Common myeloid progenitor, CD34-positive (primary cell): ENCODE results near the gene ERBIN. TPM values are rescaled to one million over a fixed set of nuclear protein-coding genes. Genes with fewer than 3 reads are reported as not detected.
A peak's percentile ranks its signal among the peaks of the same experiment; 100 is the strongest.
"Not testable (repeated sequence)": the region's sequence is repeated elsewhere in the genome, so short reads cannot be mapped to it uniquely, and the experiment has no call there.

Source experiments
- CTCF ChIA-PET: fragments of 350-600 bp; sonication (Branson Sonifier 250); formaldehyde crosslinking; loops from one replicate; lab custom pipeline; 2021; ENCODE audit warnings: antibody characterized with exemption; lab: Charles Lee
- POLR2A ChIA-PET: fragments of 350-600 bp; sonication (Branson Sonifier 250); formaldehyde crosslinking; loops from one replicate; lab custom pipeline; 2021; ENCODE audit warnings: antibody characterized with exemption; lab: Charles Lee
- DNase-seq, 3 donors: peaks; one replicate each; pipeline versions ENCODE4 v3.0.0 to v3.0.0-alpha.2; 2013
- H3K27ac ChIP-seq, 2 experiments: 1 replicate in 1 of 2; 2 replicates in 1 of 2; pipeline ENCODE4 v1.7.0; 2013; ENCODE audit warnings: inconsistent platforms in 2 of 2, low read length in 2 of 2, mild to moderate bottlenecking in 2 of 2, low read depth in 1 of 2, moderate library complexity in 1 of 2; ENCODE audit not compliant: severe bottlenecking in 2 of 2, insufficient read depth in 1 of 2, poor library complexity in 1 of 2
- H3K27me3 ChIP-seq, 5 experiments: replicated peaks in 2 of 5; 1 replicate in 3 of 5; 2 replicates in 2 of 5; pipeline versions ENCODE4 v1.6.1 to v1.7.0; 2013; ENCODE audit warnings: low read length in 4 of 5, mild to moderate bottlenecking in 2 of 5, moderate library complexity in 2 of 5, inconsistent platforms in 1 of 5; ENCODE audit not compliant: insufficient read depth in 5 of 5, control insufficient read depth in 4 of 5
- H3K36me3 ChIP-seq, 4 experiments: 1 replicate in 2 of 4; 2 replicates in 2 of 4; pipeline versions ENCODE4 v1.6.1 to v1.7.0; 2013; ENCODE audit warnings: low read length in 3 of 4, control low read depth in 1 of 4, mild to moderate bottlenecking in 1 of 4; ENCODE audit not compliant: control insufficient read depth in 4 of 4, insufficient read depth in 4 of 4
- H3K4me1 ChIP-seq, 4 experiments: 1 replicate in 3 of 4; 2 replicates in 1 of 4; pipeline versions ENCODE4 v1.6.1 to v1.7.1; 2013; ENCODE audit warnings: low read length in 3 of 4, mild to moderate bottlenecking in 3 of 4, control low read depth in 1 of 4, inconsistent platforms in 1 of 4, moderate library complexity in 1 of 4; ENCODE audit not compliant: control insufficient read depth in 4 of 4, insufficient read depth in 4 of 4; ENCODE audit errors: control extremely low read depth in 1 of 4
- H3K4me3 ChIP-seq, 7 experiments: 1 replicate in 4 of 7; 2 replicates in 3 of 7; pipeline versions ENCODE4 v1.5.1 to v1.7.0; 2013; ENCODE audit warnings: mild to moderate bottlenecking in 7 of 7, low read length in 6 of 7, moderate library complexity in 6 of 7, inconsistent platforms in 2 of 7, low read depth in 2 of 7, control low read depth in 1 of 7; ENCODE audit not compliant: insufficient read depth in 4 of 7, control insufficient read depth in 1 of 7; ENCODE audit errors: extremely low read depth in 1 of 7
- H3K9me3 ChIP-seq, 5 experiments: 1 replicate in 4 of 5; 2 replicates in 1 of 5; pipeline versions ENCODE4 v1.6.1 to v1.7.1; 2013; ENCODE audit warnings: low read length in 4 of 5, mild to moderate bottlenecking in 2 of 5, inconsistent platforms in 1 of 5, low read depth in 1 of 5, moderate library complexity in 1 of 5; ENCODE audit not compliant: control insufficient read depth in 4 of 5, insufficient read depth in 2 of 5; ENCODE audit errors: control extremely low read depth in 1 of 5
- WGBS: methylation state at CpG from one replicate; pipeline ENCODE4 v1.1.5; 2013; ENCODE audit not compliant: insufficient coverage; 5-methylcytosine and 5-hydroxymethylcytosine counted together
- polyA plus RNA-seq: library from polyadenylated mRNA; unstranded; fragments of 120-200 nt; gene quantifications from one replicate; pipeline ENCODE4 v1.2.1, GENCODE V29; 2013

The ERBIN gene, protein sequence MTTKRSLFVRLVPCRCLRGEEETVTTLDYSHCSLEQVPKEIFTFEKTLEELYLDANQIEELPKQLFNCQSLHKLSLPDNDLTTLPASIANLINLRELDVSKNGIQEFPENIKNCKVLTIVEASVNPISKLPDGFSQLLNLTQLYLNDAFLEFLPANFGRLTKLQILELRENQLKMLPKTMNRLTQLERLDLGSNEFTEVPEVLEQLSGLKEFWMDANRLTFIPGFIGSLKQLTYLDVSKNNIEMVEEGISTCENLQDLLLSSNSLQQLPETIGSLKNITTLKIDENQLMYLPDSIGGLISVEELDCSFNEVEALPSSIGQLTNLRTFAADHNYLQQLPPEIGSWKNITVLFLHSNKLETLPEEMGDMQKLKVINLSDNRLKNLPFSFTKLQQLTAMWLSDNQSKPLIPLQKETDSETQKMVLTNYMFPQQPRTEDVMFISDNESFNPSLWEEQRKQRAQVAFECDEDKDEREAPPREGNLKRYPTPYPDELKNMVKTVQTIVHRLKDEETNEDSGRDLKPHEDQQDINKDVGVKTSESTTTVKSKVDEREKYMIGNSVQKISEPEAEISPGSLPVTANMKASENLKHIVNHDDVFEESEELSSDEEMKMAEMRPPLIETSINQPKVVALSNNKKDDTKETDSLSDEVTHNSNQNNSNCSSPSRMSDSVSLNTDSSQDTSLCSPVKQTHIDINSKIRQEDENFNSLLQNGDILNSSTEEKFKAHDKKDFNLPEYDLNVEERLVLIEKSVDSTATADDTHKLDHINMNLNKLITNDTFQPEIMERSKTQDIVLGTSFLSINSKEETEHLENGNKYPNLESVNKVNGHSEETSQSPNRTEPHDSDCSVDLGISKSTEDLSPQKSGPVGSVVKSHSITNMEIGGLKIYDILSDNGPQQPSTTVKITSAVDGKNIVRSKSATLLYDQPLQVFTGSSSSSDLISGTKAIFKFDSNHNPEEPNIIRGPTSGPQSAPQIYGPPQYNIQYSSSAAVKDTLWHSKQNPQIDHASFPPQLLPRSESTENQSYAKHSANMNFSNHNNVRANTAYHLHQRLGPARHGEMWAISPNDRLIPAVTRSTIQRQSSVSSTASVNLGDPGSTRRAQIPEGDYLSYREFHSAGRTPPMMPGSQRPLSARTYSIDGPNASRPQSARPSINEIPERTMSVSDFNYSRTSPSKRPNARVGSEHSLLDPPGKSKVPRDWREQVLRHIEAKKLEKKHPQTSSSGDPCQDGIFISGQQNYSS (N-terminal part only)
- polyA plus RNA-seq = 56.7 TPM

DNA sequence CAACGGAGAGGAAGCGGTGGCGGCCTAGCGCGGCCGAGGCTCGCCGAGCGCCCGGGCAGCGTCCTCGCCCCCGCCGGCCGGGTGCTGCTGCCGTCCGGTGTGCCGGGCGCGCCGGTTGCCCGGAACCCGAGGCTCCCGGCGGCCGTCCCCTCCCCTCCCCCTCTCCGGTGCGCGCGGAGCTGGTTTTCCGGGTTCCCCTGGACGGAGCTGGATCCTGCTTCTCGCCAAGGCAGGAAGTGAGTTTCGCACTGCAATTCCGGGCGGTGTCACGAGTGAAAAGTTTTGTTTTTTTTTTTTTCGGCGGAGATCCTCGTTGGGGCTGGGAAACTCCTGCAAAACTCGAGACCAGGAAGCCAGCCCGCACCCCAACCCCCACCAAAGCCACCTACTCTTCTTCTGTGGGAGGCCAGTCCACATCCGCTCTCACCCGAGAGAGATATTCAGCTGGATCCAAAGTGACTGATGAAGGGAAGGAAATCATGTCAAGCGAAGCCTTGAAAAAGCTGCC, at the start of gene ERBIN:
TSS of gene ERBIN (plus strand) at position 300 of the 508 bp plus-strand sequence. CDS start 66,144 bp downstream, outside the sequence.
- ChIA-PET POLR2A (interaction anchor here (0.6 kb wide), 1 partner anchor 193 kb away, joined by 4 read pairs; no protein-coding TSS in a partner anchor), CTCF (interaction anchor here (0.5 to 1.7 kb wide), 3 partner anchors 42 to 114 kb away, joined by 3 to 5 read pairs (median 3); no protein-coding TSS in a partner anchor)
- H3K27me3 ChIP-seq = no peaks in the 10 kb centered on the region
- peaks cover 6 to 33% (median 24%) of the 10 kb centered on the region in 4 experiments for H3K4me1 ChIP-seq
- WGBS = 0% methylated on average over 28 of the region's 45 CpGs
- peak; percentile 70 to 74 (median 70) for DNase-seq
- no peaks in the 10 kb centered on the region for H3K9me3 ChIP-seq
- H3K4me3 ChIP-seq = peak within 1 kb of the TSS; percentile 72 to 97 (median 95)
- peaks cover 0 to 6% (median 0%) of the 10 kb centered on the region in 4 experiments for H3K36me3 ChIP-seq
- peak within 1 kb of the TSS; percentile 89 to 95 for H3K27ac ChIP-seq

DNA sequence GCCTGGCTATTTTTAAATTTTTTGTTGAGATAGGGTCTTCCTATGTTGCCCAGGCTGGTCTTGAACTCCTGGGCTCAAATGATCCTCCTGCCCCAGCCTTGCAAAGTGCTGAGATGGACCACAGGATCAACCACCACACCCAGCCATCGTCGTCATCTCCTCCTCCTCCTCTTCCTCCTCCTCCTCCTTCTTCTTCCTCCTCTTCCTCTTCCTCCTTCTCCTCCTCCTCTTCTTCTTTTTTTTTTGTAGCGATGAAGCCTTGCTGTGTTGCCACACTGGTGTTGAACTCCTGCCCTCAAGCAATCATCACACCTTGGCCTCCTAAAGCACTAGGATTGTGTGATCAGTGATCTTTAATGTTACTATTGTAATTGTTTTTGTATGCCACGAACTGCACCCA, 49.4 kb upstream of the ERBIN start:
- WGBS = 100% methylated on average over 2 of the region's 4 CpGs
- ChIA-PET CTCF (no interaction called here), POLR2A (no interaction called here)

DNA sequence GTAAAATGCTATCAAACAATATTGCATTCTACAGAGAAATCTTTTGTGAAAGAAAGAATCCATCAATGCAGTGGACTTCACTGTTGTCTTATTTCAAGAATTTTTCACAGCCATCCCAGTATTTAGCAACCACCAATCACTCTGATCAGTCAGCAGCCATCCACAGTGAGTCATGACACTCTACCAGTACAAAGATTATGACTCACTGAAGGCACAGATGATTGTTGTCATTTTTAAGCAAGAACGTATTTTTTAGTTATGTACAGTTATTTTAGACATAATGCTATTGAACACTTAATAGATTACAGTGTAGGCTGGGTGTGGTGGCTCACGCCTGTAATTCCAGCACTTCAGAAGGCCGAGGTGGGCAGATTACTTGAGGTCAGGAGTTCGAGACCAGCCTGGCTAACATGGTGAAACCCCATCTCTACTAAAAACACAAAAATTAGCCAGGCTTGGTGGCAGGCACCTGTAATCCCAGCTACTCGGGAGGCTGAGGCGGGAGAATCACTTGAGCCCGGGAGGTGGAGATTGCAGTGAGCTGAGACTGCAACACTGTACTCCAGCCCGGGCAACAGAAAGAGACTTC, 46.6 kb upstream of the ERBIN start:
- H3K27ac ChIP-seq, H3K36me3 ChIP-seq, H3K27me3 ChIP-seq, CTCF ChIA-PET, POLR2A ChIA-PET, H3K4me3 ChIP-seq, H3K4me1 ChIP-seq: not testable (repeated sequence)
- peaks cover 0 to 11% (median 4%) of the 10 kb centered on the region in 5 experiments for H3K9me3 ChIP-seq
- 90% methylated on average over 2 of the region's 8 CpGs for whole genome bisulfite sequencing
- DNase-seq = peak in 1 of 3 donors; percentile 13

More for the DNA sequence above, 49.4 kb upstream of the ERBIN start:
- Histone ChIP-seq H3K27me3 (no peaks in the 10 kb centered on the region), H3K4me3 (no peak overlapping the region), H3K36me3 (no peaks in the 10 kb centered on the region), H3K27ac (no peak overlapping the region), H3K4me1 (no peaks in the 10 kb centered on the region), H3K9me3 (peaks cover 0 to 8% (median 4%) of the 10 kb centered on the region in 5 experiments)
- no peak for DNase-seq

DNA sequence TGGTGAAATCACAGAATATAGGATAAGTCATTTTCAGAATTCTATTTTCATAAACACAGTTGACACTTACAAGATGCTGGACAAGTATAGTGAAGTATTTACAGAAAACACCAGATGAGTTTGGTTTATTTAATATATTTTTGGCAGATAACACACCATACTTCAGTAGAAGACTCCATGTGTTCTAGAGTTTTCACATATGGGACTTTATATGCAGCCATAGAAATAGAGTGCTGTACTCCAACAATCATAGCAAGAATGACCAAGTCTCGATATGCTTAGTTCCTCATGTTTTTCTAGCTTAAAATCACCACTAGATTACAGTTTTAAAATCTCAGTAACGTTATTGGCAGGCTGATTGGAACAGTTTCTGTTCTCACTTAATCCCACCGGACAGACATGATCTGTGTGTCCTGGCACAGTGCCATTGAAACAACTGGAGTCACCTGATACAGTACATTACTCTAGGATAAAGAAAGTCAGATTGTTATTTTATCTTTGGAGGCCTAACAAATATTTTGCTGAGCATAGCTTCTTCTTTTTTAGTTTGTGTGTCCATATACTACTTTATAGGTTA, 45.8 kb upstream of the ERBIN start:
- Histone ChIP-seq H3K36me3 (no peaks in the 10 kb centered on the region), H3K27ac (no peak overlapping the region), H3K27me3 (no peaks in the 10 kb centered on the region), H3K9me3 (peaks cover 0 to 11% (median 4%) of the 10 kb centered on the region in 5 experiments), H3K4me3 (no peak overlapping the region), H3K4me1 (no peaks in the 10 kb centered on the region)
- no peak for DNase-seq
- ChIA-PET POLR2A (no interaction called here), CTCF (no interaction called here)
- 92% methylated on average over 2 of the region's 3 CpGs for WGBS

DNA sequence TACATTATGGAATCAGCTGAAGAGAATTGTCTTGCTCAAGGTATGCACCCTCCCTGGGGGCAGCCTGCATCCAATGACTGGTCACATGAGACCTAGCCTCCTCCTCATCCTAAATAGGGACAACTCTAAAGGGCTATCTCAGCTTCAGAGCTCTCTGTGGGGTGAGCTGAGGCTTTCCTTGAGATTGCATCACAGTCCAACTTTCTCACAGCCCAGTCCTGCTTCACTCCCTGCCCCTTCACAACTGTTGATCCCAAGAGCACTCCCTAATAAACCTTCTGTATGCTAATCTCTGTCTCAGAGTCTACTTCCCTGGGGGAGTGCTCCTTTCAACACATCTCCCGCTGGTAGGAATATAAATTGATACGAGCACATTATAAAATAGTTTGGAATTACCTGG, 44.1 kb upstream of the ERBIN start:
- POLR2A ChIA-PET = no interaction called here
- CTCF ChIA-PET = no interaction called here
- WGBS = 94% methylated on average over 2 of the region's 2 CpGs

DNA sequence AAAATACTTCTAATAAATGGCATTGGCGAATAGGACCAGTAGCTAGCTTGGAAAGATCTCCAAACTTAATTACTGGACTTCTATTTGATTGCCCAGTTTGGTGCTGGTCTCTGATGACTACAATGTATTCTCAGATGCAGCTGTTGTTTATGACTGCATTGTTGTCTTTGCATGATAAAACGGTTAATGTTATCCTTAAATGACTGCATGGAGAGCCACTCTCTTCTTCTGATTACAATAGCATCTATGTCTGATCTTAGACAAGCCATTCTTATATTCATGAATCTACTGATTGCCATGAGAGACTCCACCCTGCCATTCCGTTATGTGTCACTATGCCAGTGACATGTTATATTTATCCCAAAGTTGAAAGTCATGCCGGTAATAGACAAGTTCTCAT, 42.9 kb upstream of the ERBIN start:
- Histone ChIP-seq H3K27ac (no peak overlapping the region), H3K27me3 (no peaks in the 10 kb centered on the region), H3K4me1 (no peaks in the 10 kb centered on the region), H3K4me3 (no peak overlapping the region), H3K9me3 (peaks cover 0 to 3% (median 2%) of the 10 kb centered on the region in 5 experiments), H3K36me3 (no peaks in the 10 kb centered on the region)
- 100% methylated on average over 1 of the region's 4 CpGs for WGBS
- ChIA-PET CTCF (no interaction called here), POLR2A (no interaction called here)
- DNase-seq = no peak

More for the DNA sequence above, 44.1 kb upstream of the ERBIN start:
- H3K27ac ChIP-seq = no peak overlapping the region
- peaks cover 0 to 8% (median 4%) of the 10 kb centered on the region in 5 experiments for H3K9me3 ChIP-seq
- DNase-seq = no peak
- H3K4me1 ChIP-seq = no peaks in the 10 kb centered on the region
- no peaks in the 10 kb centered on the region for H3K36me3 ChIP-seq
- no peak overlapping the region for H3K4me3 ChIP-seq
- no peaks in the 10 kb centered on the region for H3K27me3 ChIP-seq
